CD4-positive, alpha-beta T cell treated with Interferon alpha-2 for 1 hour (primary cell): ENCODE results near the gene RPUSD4.
"Not testable (repeated sequence)": the region's sequence is repeated elsewhere in the genome, so short reads cannot be mapped to it uniquely, and the experiment has no call there.

Source experiments
- DNase-seq, 2 donors: peaks; one replicate each; pipeline ENCODE4 v3.0.0-alpha.2; 2020 to 2022

Gene RPUSD4

GRCh38 chr11:126211236-126212088 is at the start of gene RPUSD4, which contains the start of gene FAM118B:
Gene RPUSD4 (minus strand): TSS chr11:126211650. CDS start chr11:126211638, 12 bp downstream.
Gene FAM118B (plus strand): TSS chr11:126211782. CDS start chr11:126235002, 23,220 bp downstream.
- DNase-seq = peak; percentile 97

GRCh38 chr11:126257764-126258163 is 46.3 kb upstream of the RPUSD4 start:
- DNase-seq = no peak

- no peak for DNase-seq
Observed at GRCh38 chr11:126257144-126257543, 45.7 kb upstream of the RPUSD4 start.

- no peak for DNase-seq
Observed at GRCh38 chr11:126256216-126256615, 44.8 kb upstream of the RPUSD4 start.

- DNase-seq = not testable (repeated sequence)
Observed at GRCh38 chr11:126255507-126255906, 44.1 kb upstream of the RPUSD4 start.

- DNase-seq = no peak
Observed at GRCh38 chr11:126254819-126255218, 43.4 kb upstream of the RPUSD4 start.

GRCh38 chr11:126253265-126253664 is 41.8 kb upstream of the RPUSD4 start:
- DNase-seq = no peak

- no peak for DNase-seq
Observed at GRCh38 chr11:126246636-126247035, 35.2 kb upstream of the RPUSD4 start.

- DNase-seq = no peak
Observed at GRCh38 chr11:126233391-126233790, 21.9 kb upstream of the RPUSD4 start.

GRCh38 chr11:126232683-126233082 is 21.2 kb upstream of the RPUSD4 start:
- DNase-seq = no peak

GRCh38 chr11:126231725-126232459 is 20.4 kb upstream of the RPUSD4 start:
- no peak for DNase-seq

- DNase-seq = no peak
Observed at GRCh38 chr11:126229858-126230540, 18.5 kb upstream of the RPUSD4 start.

GRCh38 chr11:126226334-126227084 is 15.1 kb upstream of the RPUSD4 start:
- DNase-seq = no peak

- no peak for DNase-seq
Observed at GRCh38 chr11:126225295-126225665, 13.8 kb upstream of the RPUSD4 start.

- no peak for DNase-seq
Observed at GRCh38 chr11:126224647-126225294, 13.3 kb upstream of the RPUSD4 start.

- no peak for DNase-seq
Observed at GRCh38 chr11:126219547-126219946, 8.1 kb upstream of the RPUSD4 start.

GRCh38 chr11:126217491-126217890 is 6.0 kb upstream of the RPUSD4 start:
- no peak for DNase-seq

GRCh38 chr11:126216526-126217305 is 5.3 kb upstream of the RPUSD4 start:
- DNase-seq = no peak

GRCh38 chr11:126214841-126215240 is 3.4 kb upstream of the RPUSD4 start:
- DNase-seq = no peak

- no peak for DNase-seq
Observed at GRCh38 chr11:126214441-126214840, 3.0 kb upstream of the RPUSD4 start.

- DNase-seq = no peak
Observed at GRCh38 chr11:126212089-126212660, 725 bp upstream of the RPUSD4 start.
